T-helper 1 cell (primary cell): ENCODE data around the gene EXOC6B.

ENCODE experiments used
- DNase-seq, 5 donors: peaks; one replicate each; pipeline ENCODE4 v3.0.0-alpha.2; 2012 to 2020

EXOC6B gene

GRCh38 chr2:72154386-72154975 is 671.4 kb downstream of the EXOC6B start:
- DNase-seq = no peak

DNA sequence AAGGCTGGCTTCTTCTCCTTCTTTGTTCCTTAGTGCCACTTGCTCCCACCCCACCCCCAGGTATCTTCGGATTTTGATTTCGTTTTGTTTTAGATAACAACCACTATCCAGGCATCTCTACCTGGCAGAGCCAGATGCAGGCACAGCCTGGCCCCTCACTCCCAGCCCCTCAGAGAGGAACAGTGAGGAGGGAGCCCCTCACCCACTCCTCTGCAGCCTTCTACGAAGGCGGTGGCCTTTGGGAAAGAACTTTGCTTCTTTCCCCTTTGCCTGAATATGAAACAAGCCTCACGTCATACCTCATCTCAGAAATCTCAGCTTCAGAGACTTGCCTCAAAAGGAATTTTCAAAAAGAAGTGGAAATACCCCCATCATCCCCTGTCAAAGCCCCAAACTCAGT is 671.9 kb downstream of the EXOC6B start:
- DNase-seq = no peak

GRCh38 chr2:72153026-72153791 is 672.6 kb downstream of the EXOC6B start:
- DNase-seq = no peak

- no peak for DNase-seq
Observed at GRCh38 chr2:72150861-72151356, 674.9 kb downstream of the EXOC6B start.

DNA sequence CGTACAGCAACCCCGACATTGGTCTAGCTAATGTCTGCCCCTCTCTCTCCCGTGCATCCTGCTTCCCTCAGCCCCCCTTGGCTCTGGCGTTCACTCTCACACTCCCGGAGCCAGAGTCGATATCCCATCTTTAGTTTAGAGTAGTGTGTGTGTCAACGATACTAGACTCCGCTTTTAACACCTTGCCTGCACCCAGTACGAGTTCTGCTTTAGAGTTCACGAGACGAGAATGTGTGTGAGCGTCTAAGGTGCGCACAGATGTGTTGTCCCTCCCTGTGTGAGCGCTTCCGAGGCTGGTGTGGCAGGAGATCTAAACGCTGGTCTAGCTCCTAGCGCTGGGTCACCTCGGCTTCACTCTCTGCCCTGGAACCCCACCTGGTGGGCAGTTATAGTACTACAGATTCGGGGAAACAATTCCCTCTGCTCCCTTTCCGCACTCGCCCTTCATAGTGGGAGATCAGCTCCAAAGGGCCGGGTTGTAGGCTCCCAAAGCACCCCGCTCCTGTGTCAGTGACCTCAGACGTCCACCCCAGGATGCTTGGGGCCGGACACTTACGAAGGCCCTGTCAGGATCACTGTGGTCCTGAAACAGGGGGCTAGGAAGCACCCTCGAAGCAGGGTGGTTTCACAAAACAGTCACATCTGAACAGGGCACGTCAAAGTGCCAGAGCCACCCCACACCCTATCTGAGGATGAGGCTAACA is 675.5 kb downstream of the EXOC6B start:
- DNase-seq = peak in 3 of 5 donors; percentile 25 to 46 (median 39)

DNA sequence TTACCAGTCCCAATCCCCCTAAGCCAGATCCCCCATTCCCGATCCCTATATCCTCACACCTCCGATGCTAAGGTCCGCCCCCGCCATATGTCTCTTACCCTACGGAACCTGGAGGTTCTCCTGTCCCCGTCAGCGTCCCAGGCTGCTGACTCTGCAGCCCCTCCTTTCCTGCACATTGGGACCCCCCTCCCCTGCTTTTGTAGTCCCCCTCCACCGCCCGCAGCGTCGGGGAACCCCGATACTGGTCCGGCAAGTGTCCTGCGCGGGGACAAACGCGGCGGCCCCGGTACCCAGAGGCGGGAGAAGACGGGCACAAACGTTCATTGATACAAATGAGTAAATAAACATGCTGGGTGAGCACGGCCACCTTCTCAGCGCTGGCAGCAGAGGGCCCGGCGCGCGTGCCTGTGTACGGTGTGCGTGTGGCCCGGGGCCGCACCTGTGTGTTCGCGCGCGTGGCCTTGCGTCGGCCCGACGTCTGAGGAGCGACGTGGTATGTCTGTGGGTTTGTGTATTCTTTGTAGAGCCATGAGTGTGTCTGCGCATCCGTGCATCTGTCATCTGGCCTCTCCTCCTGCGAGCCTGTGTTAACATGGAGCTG is 676.2 kb downstream of the EXOC6B start:
- peak in 1 of 5 donors; percentile 8 for DNase-seq

DNA sequence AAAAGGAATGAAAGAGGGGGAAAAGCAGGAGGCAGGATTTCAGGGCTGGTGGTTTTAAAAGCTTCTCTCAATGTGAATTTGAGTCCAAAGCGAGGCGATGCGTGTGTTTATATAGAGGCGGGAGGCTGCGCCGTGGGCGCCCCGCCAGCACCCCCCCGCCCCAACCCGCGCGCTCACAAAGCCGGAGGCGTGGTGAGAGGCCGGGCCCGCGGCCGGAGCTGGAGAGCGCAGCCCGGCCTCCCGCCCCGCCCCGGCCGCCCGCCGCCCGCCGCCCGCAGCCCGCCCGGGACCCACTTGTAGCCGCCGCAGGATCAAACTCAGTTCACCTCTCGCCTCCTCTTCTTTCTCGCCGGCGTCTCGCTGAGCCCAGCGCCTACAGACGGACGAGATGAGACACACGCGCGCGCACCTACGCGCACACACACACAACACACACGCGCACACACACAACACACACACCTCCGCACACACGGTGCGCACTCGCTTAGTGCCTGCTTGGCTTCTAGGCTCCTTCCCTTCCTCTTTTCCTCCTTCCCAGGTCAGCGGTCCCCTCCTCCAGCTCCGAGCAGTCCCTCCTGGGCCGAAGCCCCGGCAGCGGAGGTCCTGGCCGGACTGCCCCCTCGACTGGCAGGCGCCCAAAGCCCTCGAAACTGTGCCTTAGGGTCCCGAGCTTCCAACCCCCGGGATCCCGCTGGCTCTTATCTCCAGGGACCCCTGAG is 676.8 kb downstream of the EXOC6B start:
- DNase-seq = peak in 2 of 5 donors; percentile 8 to 11

DNA sequence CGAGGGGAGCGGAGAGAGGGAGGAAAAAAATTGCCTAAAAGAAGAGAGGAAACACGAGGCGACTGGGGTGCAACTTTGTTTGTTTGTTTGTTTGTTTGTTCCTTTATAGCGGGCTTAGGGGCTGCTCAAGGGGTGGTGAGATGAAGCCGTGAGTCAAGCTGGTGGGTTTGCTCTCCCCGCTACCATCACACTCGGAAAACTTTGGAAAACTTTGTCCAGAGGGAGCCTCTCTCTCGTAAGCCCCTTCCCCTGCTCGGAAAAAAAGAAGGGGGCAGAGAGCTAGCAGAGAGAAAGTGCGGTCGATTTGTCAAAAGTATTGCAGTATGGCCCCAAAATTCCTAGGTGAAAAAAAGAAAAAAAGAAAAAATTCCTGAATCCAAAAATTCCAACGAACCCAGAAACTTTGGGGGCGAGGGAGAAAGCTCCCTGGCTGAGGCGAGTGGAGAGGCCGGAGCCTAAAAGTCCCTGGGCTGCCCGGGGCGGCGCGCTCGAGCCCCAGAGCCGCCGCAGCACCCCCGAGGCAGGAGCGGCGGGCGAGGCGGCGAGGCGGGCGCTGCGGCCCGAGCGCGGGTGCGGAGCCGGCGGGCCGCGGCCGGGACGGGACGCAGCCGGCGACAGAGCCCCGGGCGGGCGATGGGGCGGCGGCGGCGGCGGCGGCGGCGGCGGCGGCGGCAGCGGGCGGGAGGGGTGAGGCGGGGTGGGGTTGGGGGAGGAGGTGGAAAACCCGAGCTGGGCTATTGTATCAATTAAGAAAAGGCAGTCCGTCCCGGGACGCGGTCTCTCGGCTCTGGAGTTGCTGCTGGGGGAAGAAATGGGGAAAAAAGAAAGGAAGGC is 677.6 kb downstream of the EXOC6B start:
- DNase-seq = no peak

DNA sequence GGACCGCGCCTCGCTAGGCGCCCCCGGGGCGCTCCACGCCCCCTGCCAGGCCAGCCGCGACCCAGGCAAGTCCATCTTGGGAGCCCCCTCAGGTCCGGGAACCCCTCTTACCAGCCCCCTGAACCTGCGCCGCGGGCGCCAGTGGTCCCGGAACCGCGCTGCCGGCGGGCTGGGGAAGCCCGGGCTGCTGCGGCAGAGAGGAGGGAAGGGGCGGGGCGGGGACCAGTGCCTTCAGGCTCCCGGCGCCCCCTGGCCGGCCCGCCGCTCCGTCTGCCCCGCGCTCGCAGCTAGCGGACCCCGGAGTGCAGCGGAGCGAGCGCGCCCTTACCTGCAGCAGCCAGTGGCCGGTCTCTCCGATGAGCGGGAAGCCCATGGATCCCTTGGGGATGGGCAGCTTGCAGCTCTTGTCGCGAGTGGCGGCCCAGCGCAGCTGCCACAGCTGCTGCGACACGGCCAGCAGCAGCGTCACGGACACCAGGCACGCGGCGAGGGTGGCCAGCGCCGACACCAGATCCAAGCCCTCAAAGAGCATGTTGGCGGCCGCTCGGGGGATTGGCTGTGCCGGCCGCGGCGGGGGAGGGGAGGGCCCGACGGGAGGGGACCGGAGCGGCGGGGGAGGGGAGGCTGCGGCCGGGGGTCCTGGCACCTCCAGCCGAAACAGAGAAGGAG is 678.4 kb downstream of the EXOC6B start, which contains the start of gene CYP26B1:
CYP26B1 (minus strand) TSS at position 560 of the 669 bp plus-strand sequence; CDS start at position 532, 28 bp downstream.
- DNase-seq = peak in 2 of 5 donors; percentile 2 to 9

- peak in 1 of 5 donors; percentile 6 for DNase-seq
Observed at GRCh38 chr2:72146347-72147302, 679.2 kb downstream of the EXOC6B start.

- peak in 1 of 5 donors; percentile 5 for DNase-seq
Observed at GRCh38 chr2:72145658-72146329, 680.0 kb downstream of the EXOC6B start.

- no peak for DNase-seq
Observed at GRCh38 chr2:72145289-72145657, 680.6 kb downstream of the EXOC6B start.

- peak in 1 of 5 donors; percentile 8 for DNase-seq
Observed at GRCh38 chr2:72144632-72145288, 681.1 kb downstream of the EXOC6B start.

DNA sequence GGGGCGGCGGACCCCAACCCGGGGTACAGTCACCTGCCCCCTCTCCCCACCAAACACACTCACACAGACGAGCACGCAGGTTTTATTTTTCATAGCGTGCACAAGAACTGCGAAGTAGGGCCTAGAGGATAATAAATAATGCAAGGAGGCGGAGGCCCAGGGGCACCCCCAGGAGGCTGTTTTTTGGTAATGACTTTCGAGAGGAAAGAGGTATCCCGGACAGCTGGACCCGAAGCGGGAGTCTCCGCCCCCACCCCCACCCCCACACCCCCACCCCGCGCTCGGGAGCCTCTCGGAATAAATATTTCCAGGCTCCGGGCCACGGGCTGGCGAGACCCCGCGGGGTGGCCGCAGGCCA is 681.6 kb downstream of the EXOC6B start:
- DNase-seq = peak in 1 of 5 donors; percentile 3

- DNase-seq = peak in 1 of 5 donors; percentile 5
Observed at GRCh38 chr2:72143441-72144273, 682.2 kb downstream of the EXOC6B start.

- DNase-seq = peak in 1 of 5 donors; percentile 7
Observed at GRCh38 chr2:72142570-72143440, 683.0 kb downstream of the EXOC6B start.
